Measurements from ENCODE around the gene SMIM8. TPM values are rescaled to one million over a fixed set of nuclear protein-coding genes. Genes with fewer than 3 reads are reported as not detected.

The SMIM8 gene
- total and polyA plus RNA-seq, 2 donors (not counting 1 experiment from before 2014, with no cell fraction given), result 3.7 to 19.1 TPM

- Histone ChIP-seq H3K27ac (ENCODE audit: low read length in 2 of 2) (no peak overlapping the region), H3K9me3 (ENCODE audit: control extremely low read depth in 1 of 3, control insufficient read depth in 2 of 3, insufficient read depth in 1 of 3, low read length in 2 of 3) (no peaks in the 10 kb centered on the region), H3K79me2 (ENCODE audit: control insufficient read depth, insufficient read depth, low read length) (no peaks in the 10 kb centered on the region), H3K4me2 (replicated peaks; ENCODE audit: low read depth, low read length, poor library complexity, severe bottlenecking) (no peak overlapping the region), H4K20me1 (ENCODE audit: control insufficient read depth, insufficient read depth, low read length, poor library complexity, severe bottlenecking) (no peaks in the 10 kb centered on the region), H3K36me3 (replicated peaks in 1 of 2; ENCODE audit: control extremely low read depth in 1 of 2, control insufficient read depth in 1 of 2, extremely low read depth in 1 of 2, insufficient read depth in 2 of 2, low read length in 1 of 2) (no peaks in the 10 kb centered on the region), H3K4me3 (ENCODE audit: control extremely low read depth in 1 of 5, extremely low read depth in 1 of 5, insufficient read depth in 1 of 5, low read depth in 2 of 5, low read length in 4 of 5) (no peak overlapping the region), H2AFZ (ENCODE audit: insufficient read depth, low read depth, low read length, poor library complexity, severe bottlenecking) (no peak overlapping the region), H3K9ac (ENCODE audit: low read length) (no peak overlapping the region), H3K27me3 (replicated peaks in 1 of 4; ENCODE audit: control extremely low read depth in 1 of 4, control insufficient read depth in 3 of 4, insufficient read depth in 4 of 4, low read length in 3 of 4) (no peaks in the 10 kb centered on the region), H3K4me1 (ENCODE audit: control insufficient read depth in 2 of 2, insufficient read depth in 2 of 2, low read length in 2 of 2) (no peaks in the 10 kb centered on the region)
- 90% methylated on average over 2 of the region's 3 CpGs for WGBS (ENCODE audit: insufficient coverage)
- peaks cover 3% of the 10 kb centered on the region for H3K4me1 Mint-ChIP-seq
- no peak for ATAC-seq (ENCODE audit: low read depth)
- H3K27me3 Mint-ChIP-seq, result peaks cover 18% of the 10 kb centered on the region
- DNase-seq, result no peak
- intact Hi-C loops (cut with micrococcal nuclease), result no loop called here
- POLR2A ChIA-PET, result no interaction called here
- CTCF ChIA-PET, result interaction anchor here (0.6 to 0.7 kb wide), 2 partner anchors 146 to 917 kb away, joined by 4 read pairs; no protein-coding TSS in a partner anchor
- no peak overlapping the region for H3K27ac Mint-ChIP-seq
- no peak overlapping the region for H3K4me3 Mint-ChIP-seq
- no peak for TF ChIP-seq CTCF (IDR thresholded peaks at IDR 0.05)
- no peak for TF ChIP-seq EZH2 (IDR thresholded peaks at IDR 0.05; ENCODE audit: borderline replicate concordance, insufficient read depth, low read depth, low read length, poor library complexity, severe bottlenecking)
- no peaks in the 10 kb centered on the region for H3K9me3 Mint-ChIP-seq (ENCODE audit: insufficient read depth)
Observed at GRCh38 chr6:87283461-87283860, 38.9 kb upstream of the SMIM8 start.

GRCh38 chr6:87287251-87287650 is 35.1 kb upstream of the SMIM8 start:
- Mint-ChIP-seq H3K27me3 (peaks cover 38% of the 10 kb centered on the region), H3K4me1 (no peaks in the 10 kb centered on the region), H3K27ac (no peak overlapping the region), H3K4me3 (no peak overlapping the region), H3K9me3 (ENCODE audit: insufficient read depth) (no peaks in the 10 kb centered on the region)
- H2AFZ ChIP-seq (ENCODE audit: insufficient read depth, low read depth, low read length, poor library complexity, severe bottlenecking), result no peak overlapping the region
- no CpG with 5 or more reads among the region's 2 CpGs for WGBS (ENCODE audit: insufficient coverage)
- H3K4me3 ChIP-seq (ENCODE audit: control extremely low read depth in 1 of 5, extremely low read depth in 1 of 5, insufficient read depth in 1 of 5, low read depth in 2 of 5, low read length in 4 of 5), result no peak overlapping the region
- ChIA-PET POLR2A (no interaction called here), CTCF (no interaction called here)
- no peak overlapping the region for H3K27ac ChIP-seq (ENCODE audit: low read length in 2 of 2)
- no peaks in the 10 kb centered on the region for H3K4me1 ChIP-seq (ENCODE audit: control insufficient read depth in 2 of 2, insufficient read depth in 2 of 2, low read length in 2 of 2)
- no peak for ATAC-seq (ENCODE audit: low read depth)
- H3K9ac ChIP-seq (ENCODE audit: low read length), result no peak overlapping the region
- H3K9me3 ChIP-seq (ENCODE audit: control extremely low read depth in 1 of 3, control insufficient read depth in 2 of 3, insufficient read depth in 1 of 3, low read length in 2 of 3), result no peaks in the 10 kb centered on the region
- no peak for DNase-seq
- H3K4me2 ChIP-seq (replicated peaks; ENCODE audit: low read depth, low read length, poor library complexity, severe bottlenecking), result no peak overlapping the region
- no peaks in the 10 kb centered on the region for H3K36me3 ChIP-seq (replicated peaks in 1 of 2; ENCODE audit: control extremely low read depth in 1 of 2, control insufficient read depth in 1 of 2, extremely low read depth in 1 of 2, insufficient read depth in 2 of 2, low read length in 1 of 2)
- no peaks in the 10 kb centered on the region for H4K20me1 ChIP-seq (ENCODE audit: control insufficient read depth, insufficient read depth, low read length, poor library complexity, severe bottlenecking)
- no peaks in the 10 kb centered on the region for H3K27me3 ChIP-seq (replicated peaks in 1 of 4; ENCODE audit: control extremely low read depth in 1 of 4, control insufficient read depth in 3 of 4, insufficient read depth in 4 of 4, low read length in 3 of 4)
- intact Hi-C loops (cut with micrococcal nuclease), result no loop called here
- no peaks in the 10 kb centered on the region for H3K79me2 ChIP-seq (ENCODE audit: control insufficient read depth, insufficient read depth, low read length)
- TF ChIP-seq EZH2 (IDR thresholded peaks at IDR 0.05; ENCODE audit: borderline replicate concordance, insufficient read depth, low read depth, low read length, poor library complexity, severe bottlenecking) (no peak), CTCF (IDR thresholded peaks at IDR 0.05) (no peak)
